ENCODE results near the gene CHRNA10. TPM values are rescaled to one million over a fixed set of nuclear protein-coding genes. Genes with fewer than 3 reads are reported as not detected.

CHRNA10 gene
- polyA plus RNA-seq, 1 donor, result 2.4 TPM

DNA sequence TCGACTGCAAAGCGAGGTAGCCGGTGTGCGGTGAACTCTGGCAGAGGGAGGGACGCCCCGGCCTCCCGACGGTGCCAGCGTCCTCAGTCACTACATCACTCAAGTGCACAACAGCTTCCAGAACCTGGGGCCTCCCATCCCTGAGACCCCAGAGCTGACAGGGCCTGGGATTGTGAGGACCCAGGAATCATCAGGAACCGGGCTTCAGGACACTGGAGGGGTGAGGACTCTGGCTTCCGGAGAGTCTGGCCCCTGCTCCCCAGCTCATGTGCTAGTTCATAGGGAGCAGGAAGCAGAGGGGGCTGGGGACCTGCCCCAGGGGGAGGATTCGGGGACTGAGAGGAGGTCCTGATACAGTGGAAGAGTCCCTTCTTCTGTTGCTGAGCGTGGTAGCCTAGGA is 34.0 kb downstream of the CHRNA10 start:
- WGBS (ENCODE audit: insufficient coverage, low lambda C conversion rate), result no CpG with 5 or more reads among the region's 13 CpGs

DNA sequence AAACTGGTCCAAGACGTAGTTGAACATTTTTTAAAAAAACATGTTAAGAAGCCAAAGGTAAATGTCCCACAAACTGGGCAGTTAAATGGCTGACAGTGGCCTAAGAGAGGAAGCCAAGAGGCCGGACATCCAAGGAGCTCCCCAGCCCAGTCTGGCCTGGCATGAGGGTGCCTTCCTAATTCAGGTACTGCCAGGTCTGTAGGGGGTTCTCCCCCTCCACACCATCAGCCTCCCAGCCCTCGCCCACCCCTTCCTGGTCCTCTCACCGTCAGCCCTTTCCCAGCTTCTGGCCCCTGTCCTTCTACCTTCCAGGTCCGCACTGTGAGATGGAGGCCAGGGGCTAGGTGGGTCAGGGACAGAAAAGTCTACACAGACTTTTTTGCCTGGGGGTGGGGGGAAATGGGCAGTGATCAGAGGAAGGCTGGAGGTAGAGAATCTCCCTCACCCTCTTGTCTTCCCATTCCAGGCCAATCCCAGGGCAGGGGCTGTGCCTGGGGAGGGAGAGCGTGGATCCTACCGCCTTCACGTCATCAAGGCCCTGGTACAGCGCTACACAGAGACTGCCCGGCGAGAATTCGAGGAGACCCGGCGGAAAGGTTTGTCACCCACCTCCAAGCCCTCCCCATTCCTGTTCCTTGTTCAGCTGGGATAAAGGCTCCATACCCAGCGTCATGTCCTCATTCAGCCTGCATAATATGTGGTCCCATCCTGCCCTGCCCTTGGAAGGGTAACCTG is 35.4 kb downstream of the CHRNA10 start:
- no peak for DNase-seq
- Histone ChIP-seq H3K9me3 (ENCODE audit: control insufficient read depth, low read depth, low read length) (no peaks in the 10 kb centered on the region), H3K4me3 (ENCODE audit: low read length) (no peak overlapping the region), H3K36me3 (ENCODE audit: control insufficient read depth, insufficient read depth, low read length) (no peaks in the 10 kb centered on the region), H3K27ac (ENCODE audit: low read length) (no peak overlapping the region), H3K4me1 (ENCODE audit: control insufficient read depth, insufficient read depth, low read length) (no peaks in the 10 kb centered on the region), H3K27me3 (ENCODE audit: control insufficient read depth, insufficient read depth, low read length) (no peaks in the 10 kb centered on the region)
- 100% methylated on average over 2 of the region's 15 CpGs for WGBS (ENCODE audit: insufficient coverage, low lambda C conversion rate)

More for the DNA sequence above, 34.0 kb downstream of the CHRNA10 start:
- H3K27me3 ChIP-seq (ENCODE audit: control insufficient read depth, insufficient read depth, low read length), result no peaks in the 10 kb centered on the region
- no peak for DNase-seq
- no peaks in the 10 kb centered on the region for H3K4me1 ChIP-seq (ENCODE audit: control insufficient read depth, insufficient read depth, low read length)
- H3K9me3 ChIP-seq (ENCODE audit: control insufficient read depth, low read depth, low read length), result peaks cover 2% of the 10 kb centered on the region
- H3K36me3 ChIP-seq (ENCODE audit: control insufficient read depth, insufficient read depth, low read length), result no peaks in the 10 kb centered on the region
- H3K4me3 ChIP-seq (ENCODE audit: low read length), result no peak overlapping the region
- no peak overlapping the region for H3K27ac ChIP-seq (ENCODE audit: low read length)

DNA sequence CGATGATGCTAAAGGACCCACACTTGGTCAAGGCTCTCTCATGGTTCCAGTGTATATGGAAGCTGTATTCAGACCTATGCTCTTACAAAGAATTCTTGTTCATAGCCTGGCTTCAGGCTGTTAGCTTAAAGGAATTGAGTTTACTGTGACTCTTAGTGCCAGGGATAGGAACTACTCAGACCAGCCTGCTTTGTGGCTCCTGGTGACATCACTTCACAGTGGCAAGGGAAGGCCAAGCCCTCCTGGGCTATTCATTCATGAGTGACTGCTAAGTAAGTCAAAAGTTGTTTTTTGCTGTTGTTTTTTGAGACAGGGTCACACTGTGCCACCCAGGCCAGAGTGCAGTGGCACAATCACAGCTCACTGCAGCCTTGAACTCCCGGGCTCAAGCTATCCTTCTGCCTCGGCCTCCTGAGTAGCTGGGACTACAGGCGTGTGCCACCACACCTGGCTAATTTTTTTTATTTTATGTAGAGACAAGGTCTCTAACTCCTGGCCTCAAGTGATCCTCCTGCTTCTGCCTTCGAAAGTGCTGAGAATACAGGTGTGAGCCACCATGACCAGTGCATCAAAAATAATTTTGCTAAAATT is 39.0 kb downstream of the CHRNA10 start:
- H3K27ac ChIP-seq (ENCODE audit: low read length), result no peak overlapping the region
- H3K36me3 ChIP-seq (ENCODE audit: control insufficient read depth, insufficient read depth, low read length), result no peaks in the 10 kb centered on the region
- peaks cover under 1% of the 10 kb centered on the region for H3K4me1 ChIP-seq (ENCODE audit: control insufficient read depth, insufficient read depth, low read length)
- no peaks in the 10 kb centered on the region for H3K9me3 ChIP-seq (ENCODE audit: control insufficient read depth, low read depth, low read length)
- no peak overlapping the region for H3K4me3 ChIP-seq (ENCODE audit: low read length)
- WGBS (ENCODE audit: insufficient coverage, low lambda C conversion rate), result 100% methylated on average over 1 of the region's 5 CpGs
- H3K27me3 ChIP-seq (ENCODE audit: control insufficient read depth, insufficient read depth, low read length), result no peaks in the 10 kb centered on the region
- DNase-seq, result no peak

DNA sequence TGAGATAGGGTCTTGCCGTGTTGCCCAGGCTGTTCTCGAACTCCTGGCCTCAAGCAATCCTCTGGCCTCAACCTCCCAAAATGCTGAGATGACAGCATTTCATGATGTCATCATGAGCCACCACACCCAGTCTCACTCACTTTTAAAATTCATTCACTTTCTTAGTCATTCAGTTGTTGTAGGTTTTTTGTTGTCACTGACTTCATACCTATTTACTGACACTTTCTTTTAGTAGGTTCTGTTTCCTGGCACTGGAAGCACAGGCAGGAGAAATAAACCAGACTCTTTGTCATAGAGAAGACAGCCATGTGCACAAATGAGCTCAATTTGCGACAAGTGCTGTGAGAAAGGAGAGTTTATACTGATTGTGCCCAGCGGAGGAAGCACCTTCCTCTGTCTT is 39.9 kb downstream of the CHRNA10 start:
- no peaks in the 10 kb centered on the region for H3K27me3 ChIP-seq (ENCODE audit: control insufficient read depth, insufficient read depth, low read length)
- H3K9me3 ChIP-seq (ENCODE audit: control insufficient read depth, low read depth, low read length), result no peaks in the 10 kb centered on the region
- WGBS (ENCODE audit: insufficient coverage, low lambda C conversion rate), result 80% methylated on average over 1 of the region's 4 CpGs
- H3K4me3 ChIP-seq (ENCODE audit: low read length), result no peak overlapping the region
- no peaks in the 10 kb centered on the region for H3K36me3 ChIP-seq (ENCODE audit: control insufficient read depth, insufficient read depth, low read length)
- no peak for DNase-seq
- H3K4me1 ChIP-seq (ENCODE audit: control insufficient read depth, insufficient read depth, low read length), result peaks cover 3% of the 10 kb centered on the region
- H3K27ac ChIP-seq (ENCODE audit: low read length), result no peak overlapping the region

DNA sequence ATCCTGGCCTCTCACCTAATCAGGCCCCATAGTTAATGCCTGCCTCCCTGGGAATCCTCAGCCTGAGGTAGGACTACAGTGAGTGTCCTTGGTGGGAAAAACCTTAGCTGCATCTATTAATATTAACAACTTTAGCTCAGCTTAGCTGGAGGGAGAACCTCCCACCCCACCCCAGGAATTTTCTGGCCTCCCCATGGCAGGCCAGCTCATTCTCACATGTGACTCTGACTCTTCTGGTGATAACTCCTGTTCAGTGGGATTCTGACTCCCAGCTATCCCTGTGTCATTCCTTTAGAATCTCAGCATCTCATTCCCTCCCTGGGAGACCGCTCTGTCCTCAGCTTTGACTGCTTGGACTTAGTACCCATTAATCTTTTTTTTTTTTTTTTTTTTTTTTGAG is 43.9 kb downstream of the CHRNA10 start:
- Histone ChIP-seq H3K4me3 (ENCODE audit: low read length) (no peak overlapping the region), H3K4me1 (ENCODE audit: control insufficient read depth, insufficient read depth, low read length) (peaks cover 3% of the 10 kb centered on the region), H3K27ac (ENCODE audit: low read length) (peak overlapping the region; percentile 35), H3K9me3 (ENCODE audit: control insufficient read depth, low read depth, low read length) (no peaks in the 10 kb centered on the region), H3K27me3 (ENCODE audit: control insufficient read depth, insufficient read depth, low read length) (no peaks in the 10 kb centered on the region), H3K36me3 (ENCODE audit: control insufficient read depth, insufficient read depth, low read length) (no peaks in the 10 kb centered on the region)
- WGBS (ENCODE audit: insufficient coverage, low lambda C conversion rate), result no CpG with 5 or more reads among the region's 1 CpG
- DNase-seq, result peak in 1 of 2 donors; percentile 49

DNA sequence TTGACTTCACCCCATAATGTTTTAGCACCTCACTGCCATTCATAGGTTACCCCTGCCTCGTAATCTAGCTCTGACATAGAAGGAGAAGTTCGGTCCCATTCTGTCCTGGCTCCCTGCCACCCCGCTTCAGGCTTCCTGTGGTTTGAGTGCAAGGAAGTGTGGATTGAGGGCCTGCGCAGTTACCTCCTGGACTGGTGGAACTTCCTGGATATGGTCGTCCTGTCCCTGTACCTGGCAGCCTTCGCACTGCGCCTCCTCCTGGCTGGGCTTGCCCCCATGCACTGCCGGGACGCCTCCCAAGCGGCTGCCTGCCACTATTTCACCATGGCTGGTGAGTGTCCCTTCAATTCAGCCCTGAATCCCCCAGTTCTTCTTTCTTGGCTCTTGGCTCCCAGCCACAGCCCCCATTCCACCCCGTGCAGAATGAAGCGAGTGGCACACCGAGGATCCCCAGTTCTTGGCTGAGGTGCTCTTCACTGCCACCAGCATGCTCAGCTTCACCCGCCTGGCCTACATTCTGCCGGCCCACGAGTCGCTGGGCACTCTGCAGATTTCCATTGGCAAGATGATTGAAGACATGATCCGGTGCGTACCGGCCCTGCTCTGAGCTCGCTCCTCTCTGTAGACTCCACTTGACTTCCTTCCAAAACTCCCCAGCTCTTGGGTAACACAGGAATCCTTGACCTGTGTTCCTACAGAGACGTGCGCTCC is 44.8 kb downstream of the CHRNA10 start:
- Histone ChIP-seq H3K9me3 (ENCODE audit: control insufficient read depth, low read depth, low read length) (no peaks in the 10 kb centered on the region), H3K27ac (ENCODE audit: low read length) (no peak overlapping the region), H3K36me3 (ENCODE audit: control insufficient read depth, insufficient read depth, low read length) (no peaks in the 10 kb centered on the region), H3K4me1 (ENCODE audit: control insufficient read depth, insufficient read depth, low read length) (peaks cover 3% of the 10 kb centered on the region), H3K27me3 (ENCODE audit: control insufficient read depth, insufficient read depth, low read length) (no peaks in the 10 kb centered on the region), H3K4me3 (ENCODE audit: low read length) (no peak overlapping the region)
- no peak for DNase-seq
- no CpG with 5 or more reads among the region's 23 CpGs for WGBS (ENCODE audit: insufficient coverage, low lambda C conversion rate)

DNA sequence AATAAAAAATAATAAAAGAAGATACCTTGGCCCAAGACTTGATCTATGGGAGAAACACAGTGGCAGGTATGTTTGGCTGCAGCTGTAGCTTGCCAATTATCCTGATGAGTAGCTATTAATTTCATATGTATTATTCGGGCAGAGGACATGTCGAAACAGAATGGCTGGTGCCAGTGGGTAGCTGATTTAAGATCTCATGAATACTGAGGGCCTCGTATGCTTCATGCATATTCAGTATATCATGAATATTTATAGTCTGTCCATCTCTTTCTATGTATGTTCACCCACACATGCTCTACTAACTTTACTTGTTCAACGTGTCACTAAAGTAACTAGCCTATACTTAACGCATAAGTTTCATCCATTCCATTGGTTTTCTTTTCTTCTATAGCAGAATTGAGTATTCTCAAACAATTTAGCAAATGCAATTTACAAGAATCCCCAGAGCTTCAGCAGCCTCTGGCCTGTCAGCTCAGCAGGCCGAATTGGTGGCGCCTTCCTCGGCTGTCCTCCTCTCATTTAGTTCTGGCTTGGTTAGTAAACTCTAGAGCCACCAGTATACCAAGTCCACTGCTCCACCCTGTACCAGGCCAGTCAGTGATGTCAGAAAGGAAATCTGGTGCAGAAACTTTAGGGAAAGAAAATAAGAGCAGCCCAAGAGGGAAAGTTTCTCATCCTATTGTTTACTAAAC is 47.3 kb downstream of the CHRNA10 start:
- Histone ChIP-seq H3K27ac (ENCODE audit: low read length) (no peak overlapping the region), H3K4me1 (ENCODE audit: control insufficient read depth, insufficient read depth, low read length) (peaks cover 3% of the 10 kb centered on the region), H3K4me3 (ENCODE audit: low read length) (no peak overlapping the region), H3K36me3 (ENCODE audit: control insufficient read depth, insufficient read depth, low read length) (no peaks in the 10 kb centered on the region), H3K9me3 (ENCODE audit: control insufficient read depth, low read depth, low read length) (no peaks in the 10 kb centered on the region), H3K27me3 (ENCODE audit: control insufficient read depth, insufficient read depth, low read length) (no peaks in the 10 kb centered on the region)
- DNase-seq, result no peak
- 0% methylated on average over 2 of the region's 8 CpGs for WGBS (ENCODE audit: insufficient coverage, low lambda C conversion rate)

DNA sequence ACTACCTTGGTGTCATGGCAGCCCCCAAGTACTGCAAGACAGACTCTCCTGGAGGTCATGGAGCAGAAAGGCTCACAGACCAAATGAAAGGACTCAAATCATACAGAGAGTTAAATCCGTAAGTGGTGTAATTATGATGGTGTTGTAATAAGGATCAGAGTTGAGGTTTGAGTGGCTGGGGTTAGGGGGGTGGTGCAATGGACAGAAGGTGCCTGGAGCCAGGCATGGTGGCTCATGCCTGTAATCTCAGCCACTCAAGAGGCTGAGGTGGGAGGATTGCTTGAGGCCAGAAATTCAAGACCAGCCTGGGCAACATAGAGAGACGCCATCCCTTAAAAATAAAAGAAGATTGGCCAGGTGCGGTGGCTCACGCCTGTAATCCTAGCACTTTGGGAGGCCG is 48.1 kb downstream of the CHRNA10 start:
- WGBS (ENCODE audit: insufficient coverage, low lambda C conversion rate), result no CpG with 5 or more reads among the region's 5 CpGs
- Histone ChIP-seq H3K27ac (ENCODE audit: low read length) (no peak overlapping the region), H3K9me3 (ENCODE audit: control insufficient read depth, low read depth, low read length) (no peaks in the 10 kb centered on the region), H3K4me3 (ENCODE audit: low read length) (no peak overlapping the region), H3K36me3 (ENCODE audit: control insufficient read depth, insufficient read depth, low read length) (no peaks in the 10 kb centered on the region), H3K27me3 (ENCODE audit: control insufficient read depth, insufficient read depth, low read length) (no peaks in the 10 kb centered on the region), H3K4me1 (ENCODE audit: control insufficient read depth, insufficient read depth, low read length) (peaks cover 3% of the 10 kb centered on the region)
- no peak for DNase-seq

DNA sequence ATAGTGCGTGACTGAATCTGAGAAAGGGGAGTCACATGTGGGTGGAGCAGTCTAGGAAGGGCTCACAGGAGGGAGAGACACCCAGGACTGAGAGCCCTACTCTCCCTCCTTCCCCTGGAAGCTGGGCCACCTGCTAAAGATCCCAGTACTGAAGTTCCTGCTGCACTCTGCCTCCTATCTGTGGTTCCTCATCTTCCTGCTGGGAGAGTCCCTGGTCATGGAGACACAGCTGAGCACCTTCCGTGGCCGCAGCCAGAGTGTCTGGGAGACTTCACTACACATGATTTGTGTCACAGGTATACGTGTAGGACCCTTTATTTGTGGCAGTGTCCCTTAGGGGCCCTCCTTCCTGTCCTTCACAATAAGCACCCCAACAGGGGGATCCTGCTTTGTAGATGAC is 48.7 kb downstream of the CHRNA10 start:
- no peaks in the 10 kb centered on the region for H3K36me3 ChIP-seq (ENCODE audit: control insufficient read depth, insufficient read depth, low read length)
- whole genome bisulfite sequencing (ENCODE audit: insufficient coverage, low lambda C conversion rate), result no CpG with 5 or more reads among the region's 4 CpGs
- H3K9me3 ChIP-seq (ENCODE audit: control insufficient read depth, low read depth, low read length), result no peaks in the 10 kb centered on the region
- DNase-seq, result no peak
- H3K4me1 ChIP-seq (ENCODE audit: control insufficient read depth, insufficient read depth, low read length), result peaks cover 3% of the 10 kb centered on the region
- H3K27me3 ChIP-seq (ENCODE audit: control insufficient read depth, insufficient read depth, low read length), result no peaks in the 10 kb centered on the region
- H3K27ac ChIP-seq (ENCODE audit: low read length), result no peak overlapping the region
- H3K4me3 ChIP-seq (ENCODE audit: low read length), result no peak overlapping the region

DNA sequence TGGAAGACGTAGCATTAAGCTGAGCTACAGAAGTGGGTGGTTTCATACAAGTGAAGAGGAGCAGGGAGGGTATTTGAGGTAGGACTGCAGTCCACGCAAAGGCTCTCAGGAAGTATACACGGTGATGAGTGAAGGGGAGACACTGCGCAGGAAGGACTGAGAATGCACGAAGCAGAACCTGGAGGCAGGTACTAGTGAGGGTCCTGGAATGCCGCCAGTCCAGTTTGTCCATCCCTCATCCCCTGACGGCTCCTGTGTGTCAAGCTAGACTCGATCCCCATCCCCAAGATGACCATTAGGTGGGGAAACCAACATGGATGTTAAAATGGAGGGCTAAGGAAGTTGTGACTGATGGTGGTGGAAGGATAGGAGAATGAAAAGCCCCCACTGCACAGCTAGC is 53.2 kb downstream of the CHRNA10 start:
- Histone ChIP-seq H3K27me3 (ENCODE audit: control insufficient read depth, insufficient read depth, low read length) (no peaks in the 10 kb centered on the region), H3K4me3 (ENCODE audit: low read length) (no peak overlapping the region), H3K27ac (ENCODE audit: low read length) (no peak overlapping the region), H3K9me3 (ENCODE audit: control insufficient read depth, low read depth, low read length) (no peaks in the 10 kb centered on the region), H3K36me3 (ENCODE audit: control insufficient read depth, insufficient read depth, low read length) (no peaks in the 10 kb centered on the region), H3K4me1 (ENCODE audit: control insufficient read depth, insufficient read depth, low read length) (no peaks in the 10 kb centered on the region)
- DNase-seq, result no peak
- no CpG with 5 or more reads among the region's 8 CpGs for WGBS (ENCODE audit: insufficient coverage, low lambda C conversion rate)

All from large intestine (tissue), 3 donors.